IMR-90 (cell line): Measurements from ENCODE around the gene PPP3CB.

Experiments used
- CEBPB ChIP-seq: IDR thresholded peaks from 2 replicates; pipeline ENCODE4 v1.6.1; 2012; ENCODE audit warnings: low read depth, low read length, improper control_type of control experiment
- CTCF ChIP-seq: conservative IDR thresholded peaks from 2 replicates; pipeline ENCODE4 v1.5.1; 2012; ENCODE audit warnings: mild to moderate bottlenecking, low read depth, low read length, improper control_type of control experiment
- MAFK ChIP-seq: IDR thresholded peaks from 2 replicates; pipeline ENCODE4 v1.6.1; 2012; ENCODE audit warnings: low read depth, low read length, improper control_type of control experiment
- POLR2A ChIP-seq: IDR thresholded peaks from 2 replicates; pipeline ENCODE4 v1.6.1; 2012; ENCODE audit warnings: mild to moderate bottlenecking, low read depth, low read length
- RAD21 ChIP-seq: IDR thresholded peaks from 2 replicates; pipeline ENCODE4 v1.6.1; 2012; ENCODE audit warnings: low read length, improper control_type of control experiment
- USF2 ChIP-seq: fragments of 150-350 bp; IDR thresholded peaks from 2 replicates; pipeline ENCODE4 v1.6.1; 2017; ENCODE audit warnings: mild to moderate bottlenecking, antibody characterized with exemption, low read length, low read depth

GRCh38 chr10:73439605-73440312, 56.1 kb downstream of the PPP3CB start:
- TF ChIP-seq CTCF, result no peak
- TF ChIP-seq MAFK, result no peak
- no peak for TF ChIP-seq RAD21
- no peak for TF ChIP-seq USF2
- no peak for TF ChIP-seq POLR2A
- TF ChIP-seq CEBPB, result no peak
